Hepatocyte (in vitro differentiated cells): ENCODE measurements around the gene DZIP3. TPM values are rescaled to one million over a fixed set of nuclear protein-coding genes. Genes with fewer than 3 reads are reported as not detected.

ENCODE experiments used
- DNase-seq: peaks from one replicate; pipeline ENCODE4 v3.0.0-alpha.2; 2016; ENCODE audit warnings: low spot score
- H2AFZ ChIP-seq: fragments of 200-600 bp; sonication (generic); 2 replicates; pipeline ENCODE4 v1.6.0; 2016; ENCODE audit warnings: antibody characterized with exemption, mild to moderate bottlenecking
- H3K27ac ChIP-seq: fragments of 200-600 bp; sonication (generic); 2 replicates; pipeline ENCODE4 v1.5.1; 2016; ENCODE audit warnings: mild to moderate bottlenecking
- H3K27me3 ChIP-seq: fragments of 200-600 bp; sonication (generic); 2 replicates; pipeline ENCODE4 v1.6.1; 2016
- H3K36me3 ChIP-seq: fragments of 200-600 bp; sonication (generic); replicated peaks from 2 replicates; pipeline ENCODE4 v1.5.1; 2016; ENCODE audit warnings: low read depth; ENCODE audit not compliant: insufficient read depth
- H3K4me1 ChIP-seq: fragments of 200-600 bp; sonication (generic); 2 replicates; pipeline ENCODE4 v1.5.1; 2016; ENCODE audit warnings: mild to moderate bottlenecking, moderate library complexity; ENCODE audit not compliant: insufficient read depth
- H3K4me2 ChIP-seq: fragments of 200-600 bp; sonication (generic); 2 replicates; pipeline ENCODE4 v1.6.0; 2016
- H3K4me3 ChIP-seq: fragments of 200-600 bp; sonication (generic); 2 replicates; pipeline ENCODE4 v1.5.1; 2016; ENCODE audit warnings: mild to moderate bottlenecking
- H3K79me2 ChIP-seq: fragments of 200-600 bp; sonication (generic); 2 replicates; pipeline ENCODE4 v1.6.0; 2017; ENCODE audit warnings: mild to moderate bottlenecking
- H3K9me2 ChIP-seq: fragments of 200-600 bp; sonication (generic); replicated peaks from 2 replicates; pipeline ENCODE4 v1.6.0; 2017; ENCODE audit warnings: mild to moderate bottlenecking; ENCODE audit not compliant: insufficient read depth
- H3K9me3 ChIP-seq: fragments of 200-600 bp; sonication (generic); 2 replicates; pipeline ENCODE4 v1.5.1; 2016; ENCODE audit warnings: low read depth, mild to moderate bottlenecking
- H4K20me1 ChIP-seq: fragments of 200-600 bp; sonication (generic); 2 replicates; pipeline ENCODE4 v1.6.0; 2016; ENCODE audit warnings: mild to moderate bottlenecking; ENCODE audit not compliant: insufficient read depth, poor library complexity, severe bottlenecking
- EZH2 ChIP-seq: fragments of 200-600 bp; sonication (generic); IDR thresholded peaks from 2 replicates; pipeline ENCODE4 v1.6.1; 2016; ENCODE audit warnings: antibody characterized with exemption, mild to moderate bottlenecking, borderline replicate concordance
- EZH2phosphoT487 ChIP-seq: fragments of 200-600 bp; sonication (generic); IDR thresholded peaks from one replicate; pipeline ENCODE4 v1.6.1; 2018; ENCODE audit warnings: antibody characterized with exemption, mild to moderate bottlenecking, low read depth, moderate library complexity; ENCODE audit not compliant: unreplicated experiment, severe bottlenecking
- WGBS: methylation state at CpG from one replicate; pipeline ENCODE4 v1.1.6; 2016; ENCODE audit warnings: low lambda C conversion rate; ENCODE audit errors: missing lambda C conversion rate; 5-methylcytosine and 5-hydroxymethylcytosine counted together
- polyA plus RNA-seq: library from polyadenylated mRNA; unstranded; fragments of >200 nt; fragmentation: Nextera tagmentation; extraction: Ambion mirVana; gene quantifications from 2 replicates; pipeline ENCODE4 v1.2.1, GENCODE V29; 2016
- total RNA-seq: library from RNA; depleted of rRNA; stranded (reverse); fragments of >200 nt; gene quantifications from 2 replicates; pipeline ENCODE4 v1.2.3, GENCODE V29; 2014
- TF ChIP-seq, protein P1 (sequence below): fragments of 200-600 bp; sonication (generic); IDR thresholded peaks from 2 replicates; pipeline ENCODE4 v1.5.1; 2016; ENCODE audit warnings: antibody characterized with exemption, mild to moderate bottlenecking; ENCODE audit not compliant: poor library complexity

Gene DZIP3
- total and polyA plus RNA-seq, 2 experiments from 2014 or later: 10.8 to 18.5 TPM

DNA sequence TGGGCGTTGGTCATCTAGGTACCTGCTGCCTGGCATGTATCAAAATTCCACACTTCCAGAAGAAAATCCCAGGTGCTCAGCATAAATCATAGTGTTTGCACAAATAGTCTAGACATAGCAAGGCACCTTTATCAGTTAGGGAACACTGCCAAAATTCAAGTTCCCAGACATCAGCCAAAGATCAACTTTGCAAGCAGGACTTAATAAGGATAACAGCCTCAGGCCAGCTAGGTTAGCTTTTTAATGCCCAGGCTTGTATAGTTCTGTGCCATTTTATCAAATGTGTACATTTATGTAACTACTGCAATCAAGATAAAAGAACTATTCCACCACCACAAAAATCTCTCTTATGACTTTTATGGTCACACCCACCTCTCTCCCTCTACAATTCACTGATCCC is 30.7 kb downstream of the DZIP3 start:
- WGBS: 100% methylated on average over 1 of the region's 1 CpG
- no peaks in the 10 kb centered on the region for H3K79me2 ChIP-seq
- H3K4me2 ChIP-seq: no peak overlapping the region
- H3K36me3 ChIP-seq: no peaks in the 10 kb centered on the region
- TF ChIP-seq EZH2phosphoT487 (no peak), EZH2 (no peak)
- TF ChIP-seq, protein P1, sequence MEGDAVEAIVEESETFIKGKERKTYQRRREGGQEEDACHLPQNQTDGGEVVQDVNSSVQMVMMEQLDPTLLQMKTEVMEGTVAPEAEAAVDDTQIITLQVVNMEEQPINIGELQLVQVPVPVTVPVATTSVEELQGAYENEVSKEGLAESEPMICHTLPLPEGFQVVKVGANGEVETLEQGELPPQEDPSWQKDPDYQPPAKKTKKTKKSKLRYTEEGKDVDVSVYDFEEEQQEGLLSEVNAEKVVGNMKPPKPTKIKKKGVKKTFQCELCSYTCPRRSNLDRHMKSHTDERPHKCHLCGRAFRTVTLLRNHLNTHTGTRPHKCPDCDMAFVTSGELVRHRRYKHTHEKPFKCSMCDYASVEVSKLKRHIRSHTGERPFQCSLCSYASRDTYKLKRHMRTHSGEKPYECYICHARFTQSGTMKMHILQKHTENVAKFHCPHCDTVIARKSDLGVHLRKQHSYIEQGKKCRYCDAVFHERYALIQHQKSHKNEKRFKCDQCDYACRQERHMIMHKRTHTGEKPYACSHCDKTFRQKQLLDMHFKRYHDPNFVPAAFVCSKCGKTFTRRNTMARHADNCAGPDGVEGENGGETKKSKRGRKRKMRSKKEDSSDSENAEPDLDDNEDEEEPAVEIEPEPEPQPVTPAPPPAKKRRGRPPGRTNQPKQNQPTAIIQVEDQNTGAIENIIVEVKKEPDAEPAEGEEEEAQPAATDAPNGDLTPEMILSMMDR: no peak
- H3K4me1 ChIP-seq: no peaks in the 10 kb centered on the region
- H2AFZ ChIP-seq: no peak overlapping the region
- H3K27ac ChIP-seq: no peak overlapping the region
- no peak overlapping the region for H3K4me3 ChIP-seq
- no peaks in the 10 kb centered on the region for H3K9me2 ChIP-seq
- no peaks in the 10 kb centered on the region for H4K20me1 ChIP-seq
- DNase-seq: no peak
- no peaks in the 10 kb centered on the region for H3K9me3 ChIP-seq
- no peaks in the 10 kb centered on the region for H3K27me3 ChIP-seq

- no peak overlapping the region for H2AFZ ChIP-seq
- no peak for DNase-seq
- H3K27me3 ChIP-seq: no peaks in the 10 kb centered on the region
- no peak for TF ChIP-seq EZH2
- TF ChIP-seq, protein P1: no peak
- TF ChIP-seq EZH2phosphoT487: no peak
- H3K79me2 ChIP-seq: no peaks in the 10 kb centered on the region
- no peaks in the 10 kb centered on the region for H3K36me3 ChIP-seq
- no peak overlapping the region for H3K27ac ChIP-seq
- no peaks in the 10 kb centered on the region for H3K9me2 ChIP-seq
- no peaks in the 10 kb centered on the region for H3K9me3 ChIP-seq
- no peak overlapping the region for H3K4me2 ChIP-seq
- WGBS: 91% methylated on average over 3 of the region's 3 CpGs
- H3K4me3 ChIP-seq: no peak overlapping the region
- H3K4me1 ChIP-seq: no peaks in the 10 kb centered on the region
- H4K20me1 ChIP-seq: no peaks in the 10 kb centered on the region
Measured at GRCh38 chr3:108623504-108623903, 34.0 kb downstream of the DZIP3 start.

GRCh38 chr3:108629974-108630373 is 40.5 kb downstream of the DZIP3 start:
- H3K4me3 ChIP-seq: no peak overlapping the region
- H3K4me2 ChIP-seq: peak overlapping the region; percentile 8
- WGBS: 79% methylated on average over 1 of the region's 1 CpG
- no peaks in the 10 kb centered on the region for H3K9me2 ChIP-seq
- no peak for DNase-seq
- TF ChIP-seq EZH2phosphoT487 (no peak), EZH2 (no peak)
- TF ChIP-seq, protein P1: no peak
- H3K27me3 ChIP-seq: no peaks in the 10 kb centered on the region
- no peaks in the 10 kb centered on the region for H3K79me2 ChIP-seq
- no peaks in the 10 kb centered on the region for H3K36me3 ChIP-seq
- H4K20me1 ChIP-seq: no peaks in the 10 kb centered on the region
- no peaks in the 10 kb centered on the region for H3K4me1 ChIP-seq
- no peak overlapping the region for H3K27ac ChIP-seq
- H3K9me3 ChIP-seq: no peaks in the 10 kb centered on the region
- H2AFZ ChIP-seq: no peak overlapping the region

DNA sequence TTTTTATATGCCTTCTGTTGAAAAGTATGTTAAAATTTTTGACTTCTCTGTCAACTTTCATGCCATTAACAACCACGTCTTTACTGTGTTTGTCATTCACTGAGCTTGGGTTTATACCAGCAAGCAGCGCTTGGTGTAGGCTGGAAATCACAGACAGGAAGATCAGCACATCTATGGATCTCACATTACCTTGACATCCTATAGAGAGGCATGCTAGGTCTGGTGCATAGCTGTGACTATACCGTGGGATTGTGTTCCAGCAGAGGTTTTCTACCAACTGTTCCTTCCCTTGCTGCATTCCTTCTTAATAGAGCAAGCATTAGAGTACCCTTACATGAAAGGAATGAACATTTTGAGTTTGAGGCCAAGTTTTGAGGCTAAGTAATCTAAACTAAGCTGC is 53.0 kb downstream of the DZIP3 start:
- TF ChIP-seq EZH2phosphoT487 (no peak), EZH2 (no peak)
- TF ChIP-seq, protein P1: no peak
- H3K27me3 ChIP-seq: no peaks in the 10 kb centered on the region
- H2AFZ ChIP-seq: no peak overlapping the region
- H3K4me1 ChIP-seq: no peaks in the 10 kb centered on the region
- no peaks in the 10 kb centered on the region for H3K9me3 ChIP-seq
- no peak overlapping the region for H3K4me3 ChIP-seq
- no peaks in the 10 kb centered on the region for H3K79me2 ChIP-seq
- H3K4me2 ChIP-seq: no peak overlapping the region
- no peak overlapping the region for H3K27ac ChIP-seq
- H3K9me2 ChIP-seq: no peaks in the 10 kb centered on the region
- no peaks in the 10 kb centered on the region for H4K20me1 ChIP-seq
- no peak for DNase-seq
- H3K36me3 ChIP-seq: no peaks in the 10 kb centered on the region
- WGBS: 85% methylated on average over 3 of the region's 3 CpGs
